GM12878 (cell line): ENCODE measurements around the gene SFT2D3. TPM values are rescaled to one million over a fixed set of nuclear protein-coding genes. Genes with fewer than 3 reads are reported as not detected.

Experiments used
- ASH2L ChIP-seq: fragments of 300-600, 200-600 bp; sonication (generic); IDR thresholded peaks from 2 replicates; pipeline ENCODE4 v1.6.1; 2017; ENCODE audit warnings: low read depth, mild to moderate bottlenecking, borderline replicate concordance
- BCLAF1 ChIP-seq: fragments of 450-650 bp; IDR thresholded peaks from 2 replicates; pipeline ENCODE4 v1.6.1; 2017; ENCODE audit warnings: antibody characterized with exemption, mild to moderate bottlenecking, moderate library complexity
- BRCA1 ChIP-seq: IDR thresholded peaks from 2 replicates; pipeline ENCODE4 v1.6.1; 2011; ENCODE audit warnings: low read depth, low read length, improper control_type of control experiment
- CBFB ChIP-seq: IDR thresholded peaks from 2 replicates; pipeline ENCODE4 v1.6.1; 2016; ENCODE audit warnings: antibody characterized with exemption, low read depth
- CEBPZ ChIP-seq: fragments of 150-350 bp; IDR thresholded peaks from 2 replicates; pipeline ENCODE4 v1.6.1; 2016; ENCODE audit warnings: low read depth, low read length
- CHD2 ChIP-seq: IDR thresholded peaks from 2 replicates; pipeline ENCODE4 v1.6.1; 2011; ENCODE audit warnings: low read depth, low read length, improper control_type of control experiment, borderline replicate concordance
- E2F4 ChIP-seq: IDR thresholded peaks from 2 replicates; pipeline ENCODE4 v1.6.1; 2012; ENCODE audit warnings: low read depth, low read length, improper control_type of control experiment
- EP300 ChIP-seq, 2 experiments: fragments of 150-350 bp in 1 of 2; IDR thresholded peaks; 2 replicates each; pipeline ENCODE4 v1.6.1; 2011 to 2012; ENCODE audit warnings: low read depth in 2 of 2, low read length in 2 of 2, borderline replicate concordance in 1 of 2, improper control_type of control experiment in 1 of 2, inconsistent platforms in 1 of 2; ENCODE audit not compliant: control insufficient read depth in 1 of 2
- FOS ChIP-seq: IDR thresholded peaks from 3 replicates; pipeline ENCODE4 v1.6.1; 2011; ENCODE audit warnings: borderline replicate concordance; ENCODE audit not compliant: insufficient read length; ENCODE audit errors: extremely low read depth
- LARP7 ChIP-seq: fragments of 450-650 bp; IDR thresholded peaks from 2 replicates; pipeline ENCODE4 v1.6.1; 2017; ENCODE audit warnings: mild to moderate bottlenecking
- MTA3 ChIP-seq: IDR thresholded peaks from 2 replicates; pipeline ENCODE4 v1.6.1; 2012; ENCODE audit warnings: low read length, inconsistent platforms, borderline replicate concordance
- MYB ChIP-seq: fragments of 150-350 bp; IDR thresholded peaks from 2 replicates; pipeline ENCODE4 v1.6.1; 2014; ENCODE audit warnings: mild to moderate bottlenecking, low read depth, low read length, borderline replicate concordance
- NR2C2 ChIP-seq: IDR thresholded peaks from 2 replicates; pipeline ENCODE4 v1.6.1; 2011; ENCODE audit warnings: borderline replicate concordance, low read depth; ENCODE audit not compliant: control insufficient read depth, insufficient read length
- POLR2A ChIP-seq: IDR thresholded peaks from 2 replicates; pipeline ENCODE4 v1.6.1; 2011; ENCODE audit warnings: low read depth, mild to moderate bottlenecking, low read length
- RUNX3 ChIP-seq: IDR thresholded peaks from 2 replicates; pipeline ENCODE4 v1.6.1; 2012; ENCODE audit warnings: low read length, inconsistent platforms
- SMARCA5 ChIP-seq: fragments of 450-650 bp; IDR thresholded peaks from 2 replicates; pipeline ENCODE4 v1.6.1; 2017; ENCODE audit warnings: mild to moderate bottlenecking
- STAT1 ChIP-seq: fragments of 450-650 bp; conservative IDR thresholded peaks from 2 replicates; pipeline ENCODE4 v1.6.1; 2014; ENCODE audit warnings: antibody characterized with exemption, mild to moderate bottlenecking
- SUPT20H ChIP-seq: IDR thresholded peaks from 2 replicates; pipeline ENCODE4 v1.6.1; 2011; ENCODE audit warnings: low read depth, mild to moderate bottlenecking, low read length, moderate library complexity, borderline replicate concordance; ENCODE audit not compliant: control insufficient read depth
- ZBTB11 ChIP-seq: fragments of 450-650 bp; formaldehyde crosslinking; IDR thresholded peaks from 2 replicates; pipeline ENCODE4 v1.5.0; 2022; ENCODE audit warnings: mild to moderate bottlenecking, missing genetic modification characterization
- polyA plus RNA-seq, 11 experiments: library from polyadenylated mRNA; depleted of rRNA in 4 of 11; unstranded in 6 of 11; stranded (reverse) in 5 of 11; fragments of >200 nt; fragmentation: Nextera tagmentation in 4 of 11; fragmentation: Illumina TruSeq in 1 of 11; extraction: Ambion mirVana in 4 of 11; extraction: Trizol in 1 of 11; gene quantifications; 1 replicate in 1 of 11; 2 replicates in 10 of 11; pipeline versions ENCODE4 v1.2.1 to v1.2.3, GENCODE V29; 2011 to 2016; ENCODE audit warnings: inconsistent platforms in 2 of 11, missing spikeins in 2 of 11, low read depth in 1 of 11
- total RNA-seq, 4 experiments: library from RNA; depleted of rRNA in 3 of 4; stranded (reverse); fragments of >200 nt in 3 of 4; fragmentation: Illumina TruSeq in 1 of 4; extraction: Trizol in 1 of 4; gene quantifications; 2 replicates each; pipeline versions ENCODE4 v1.2.1 to v1.2.3, GENCODE V29; 2013 to 2021

SFT2D3 gene
- total and polyA plus RNA-seq, 10 of the 15 experiments (the other 5 are each of a cell fraction or from before 2014, with no cell fraction given), result 4.2 to 8.4 (median 6.6) TPM; not detected in 4

- no peak for TF ChIP-seq ZBTB11 (CRISPR knock-in tag)
- TF ChIP-seq CBFB, result no peak; the same call in 1 of the 2 replicates
- TF ChIP-seq BRCA1, result no peak
- TF ChIP-seq SMARCA5, result peak; percentile 81; the same call in 1 of the 2 replicates
- TF ChIP-seq EP300 (IDR thresholded peaks at IDR 0.05; ENCODE audit: borderline replicate concordance in 1 of 2, control insufficient read depth in 1 of 2, low read depth in 2 of 2, low read length in 2 of 2), result peak; percentile 54 to 90; a peak in 3 of 4 replicates
- TF ChIP-seq NR2C2, result no peak
- TF ChIP-seq ASH2L, result no peak
- no peak for TF ChIP-seq CEBPZ
- TF ChIP-seq MTA3, result peak; percentile 87; the same call in 1 of the 2 replicates
- TF ChIP-seq STAT1, result peak; percentile 70; the same call in 1 of the 2 replicates
- TF ChIP-seq CHD2, result peak; percentile 81
- no peak for TF ChIP-seq BCLAF1
- no peak for TF ChIP-seq FOS
- 0 out of 2 replicates have a peak, but pooled peaks have one; percentile 42 for TF ChIP-seq E2F4
- no peak for TF ChIP-seq MYB
- TF ChIP-seq RUNX3, result peak; percentile 91
- TF ChIP-seq LARP7, result peak; percentile 49; the same call in 1 of the 2 replicates
- TF ChIP-seq SUPT20H, result no peak
- TF ChIP-seq POLR2A, result no peak
Measured at GRCh38 chr2:127700527-127701192, 637 bp upstream of the SFT2D3 start (continued).
